ENCODE results near the gene SP3. TPM values are rescaled to one million over a fixed set of nuclear protein-coding genes. Genes with fewer than 3 reads are reported as not detected.

The SP3 gene
- polyA plus RNA-seq, 1 experiment: 71.8 TPM

DNA sequence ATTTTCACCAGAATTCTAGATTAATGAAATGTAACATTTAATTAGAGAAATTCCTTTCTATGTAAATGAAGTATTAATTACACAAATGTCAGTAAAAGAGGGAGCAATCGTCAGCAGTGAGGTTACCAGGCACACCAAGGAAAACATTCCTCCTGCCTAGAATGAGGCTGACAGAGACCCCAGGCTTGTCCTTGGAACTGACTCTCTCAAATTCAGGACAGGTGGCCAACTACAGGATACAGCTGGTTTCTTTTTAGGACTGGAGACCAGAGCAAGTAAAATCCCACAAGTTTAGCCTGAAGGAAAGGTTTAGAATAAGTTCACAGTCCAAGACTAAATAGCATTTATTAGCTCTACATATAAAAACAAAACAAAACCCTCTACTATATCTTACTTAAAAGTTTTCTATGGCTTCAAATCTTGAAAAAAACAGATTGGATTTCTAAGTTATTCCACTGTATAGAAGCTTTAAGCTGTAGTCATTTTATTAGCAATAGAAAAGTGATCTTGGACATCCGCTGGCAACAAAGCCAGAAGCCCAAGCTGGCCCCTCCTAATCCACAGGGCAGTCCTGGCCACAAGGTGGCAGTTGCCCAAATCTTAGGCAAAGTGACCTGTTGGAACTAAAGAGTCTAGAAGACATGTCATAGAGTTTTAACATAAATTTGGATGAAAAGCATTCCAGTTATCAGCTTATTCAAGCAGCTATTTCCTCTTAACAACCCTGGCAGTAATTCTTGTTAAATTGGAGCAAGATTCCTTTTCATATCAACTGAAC, 81.0 kb downstream of the SP3 start:
- no peak overlapping the region for H3K4me3 ChIP-seq (ENCODE audit: low read depth, low read length)
- peaks cover 12% of the 10 kb centered on the region for H3K27me3 ChIP-seq (ENCODE audit: control insufficient read depth, insufficient read depth, low read length)
- POLR2A ChIA-PET: no interaction called here
- CTCF ChIA-PET: interaction anchor here (0.7 to 2.0 kb wide), 8 partner anchors 9 to 457 kb away, joined by 3 to 14 read pairs (median 4); no protein-coding TSS in a partner anchor
- no peak overlapping the region for H3K27ac ChIP-seq (ENCODE audit: low read depth, low read length)
- TF ChIP-seq, protein P1, sequence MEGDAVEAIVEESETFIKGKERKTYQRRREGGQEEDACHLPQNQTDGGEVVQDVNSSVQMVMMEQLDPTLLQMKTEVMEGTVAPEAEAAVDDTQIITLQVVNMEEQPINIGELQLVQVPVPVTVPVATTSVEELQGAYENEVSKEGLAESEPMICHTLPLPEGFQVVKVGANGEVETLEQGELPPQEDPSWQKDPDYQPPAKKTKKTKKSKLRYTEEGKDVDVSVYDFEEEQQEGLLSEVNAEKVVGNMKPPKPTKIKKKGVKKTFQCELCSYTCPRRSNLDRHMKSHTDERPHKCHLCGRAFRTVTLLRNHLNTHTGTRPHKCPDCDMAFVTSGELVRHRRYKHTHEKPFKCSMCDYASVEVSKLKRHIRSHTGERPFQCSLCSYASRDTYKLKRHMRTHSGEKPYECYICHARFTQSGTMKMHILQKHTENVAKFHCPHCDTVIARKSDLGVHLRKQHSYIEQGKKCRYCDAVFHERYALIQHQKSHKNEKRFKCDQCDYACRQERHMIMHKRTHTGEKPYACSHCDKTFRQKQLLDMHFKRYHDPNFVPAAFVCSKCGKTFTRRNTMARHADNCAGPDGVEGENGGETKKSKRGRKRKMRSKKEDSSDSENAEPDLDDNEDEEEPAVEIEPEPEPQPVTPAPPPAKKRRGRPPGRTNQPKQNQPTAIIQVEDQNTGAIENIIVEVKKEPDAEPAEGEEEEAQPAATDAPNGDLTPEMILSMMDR (IDR thresholded peaks at IDR 0.05; ENCODE audit: low read depth, low read length): peak; percentile 60
- DNase-seq (ENCODE audit: low read depth, low spot score): no peak
- peaks cover under 1% of the 10 kb centered on the region for H3K9me3 ChIP-seq (ENCODE audit: control insufficient read depth, insufficient read depth, low read length)

DNA sequence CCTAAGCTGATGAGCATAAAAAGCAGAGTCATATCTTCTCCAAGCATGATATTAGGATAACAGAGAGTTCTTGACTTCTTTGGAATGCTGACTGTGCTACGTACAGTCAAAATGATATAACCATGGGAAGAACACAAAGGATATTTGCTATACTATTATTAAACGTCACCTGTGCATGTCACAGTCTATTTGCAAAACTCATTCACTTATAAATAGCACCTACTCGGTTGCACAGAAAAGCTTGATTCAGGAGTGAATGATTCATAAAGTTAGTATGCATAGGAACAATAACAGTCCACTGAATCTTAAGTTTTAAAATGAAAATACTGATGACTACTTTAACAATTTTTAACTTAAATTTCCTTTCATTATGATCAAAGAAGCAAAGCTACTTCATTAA, 83.3 kb downstream of the SP3 start:
- Histone ChIP-seq H3K4me3 (ENCODE audit: low read depth, low read length) (no peak overlapping the region), H3K9me3 (ENCODE audit: control insufficient read depth, insufficient read depth, low read length) (no peaks in the 10 kb centered on the region), H3K27me3 (ENCODE audit: control insufficient read depth, insufficient read depth, low read length) (peaks cover 9% of the 10 kb centered on the region), H3K27ac (ENCODE audit: low read depth, low read length) (no peak overlapping the region)
- TF ChIP-seq, protein P1 (IDR thresholded peaks at IDR 0.05; ENCODE audit: low read depth, low read length): no peak
- CTCF ChIA-PET: interaction anchor here (0.6 kb wide), 1 partner anchor 459 kb away, joined by 3 read pairs; no protein-coding TSS in a partner anchor
- no peak for DNase-seq (ENCODE audit: low read depth, low spot score)
- POLR2A ChIA-PET: no interaction called here

DNA sequence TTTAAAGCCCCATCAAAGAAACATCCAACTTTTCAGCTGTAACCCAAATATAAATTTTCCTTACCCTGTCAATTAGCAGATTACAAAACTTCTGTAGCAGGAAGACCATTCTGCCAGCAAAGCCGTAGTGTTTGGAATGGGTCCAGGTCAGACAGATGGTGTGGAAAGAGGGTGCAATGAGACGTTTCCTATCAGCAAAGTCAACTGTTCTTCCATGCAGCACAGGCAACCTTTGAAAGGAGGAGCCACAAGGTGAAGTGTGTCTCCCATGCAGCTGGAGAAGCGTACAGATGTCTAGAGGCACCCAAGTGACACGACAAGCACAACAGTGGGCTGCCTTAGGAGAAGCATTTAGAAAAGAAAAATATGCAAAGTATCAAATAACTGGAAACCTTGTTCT, 83.7 kb downstream of the SP3 start:
- H3K4me3 ChIP-seq (ENCODE audit: low read depth, low read length): no peak overlapping the region
- no peak for DNase-seq (ENCODE audit: low read depth, low spot score)
- ChIA-PET POLR2A (no interaction called here), CTCF (interaction anchor here (0.6 kb wide), 2 partner anchors 190 to 460 kb away, joined by 3 read pairs; no protein-coding TSS in a partner anchor)
- H3K27me3 ChIP-seq (ENCODE audit: control insufficient read depth, insufficient read depth, low read length): peaks cover 9% of the 10 kb centered on the region
- no peak overlapping the region for H3K27ac ChIP-seq (ENCODE audit: low read depth, low read length)
- no peaks in the 10 kb centered on the region for H3K9me3 ChIP-seq (ENCODE audit: control insufficient read depth, insufficient read depth, low read length)
- TF ChIP-seq, protein P1 (IDR thresholded peaks at IDR 0.05; ENCODE audit: low read depth, low read length): no peak

DNA sequence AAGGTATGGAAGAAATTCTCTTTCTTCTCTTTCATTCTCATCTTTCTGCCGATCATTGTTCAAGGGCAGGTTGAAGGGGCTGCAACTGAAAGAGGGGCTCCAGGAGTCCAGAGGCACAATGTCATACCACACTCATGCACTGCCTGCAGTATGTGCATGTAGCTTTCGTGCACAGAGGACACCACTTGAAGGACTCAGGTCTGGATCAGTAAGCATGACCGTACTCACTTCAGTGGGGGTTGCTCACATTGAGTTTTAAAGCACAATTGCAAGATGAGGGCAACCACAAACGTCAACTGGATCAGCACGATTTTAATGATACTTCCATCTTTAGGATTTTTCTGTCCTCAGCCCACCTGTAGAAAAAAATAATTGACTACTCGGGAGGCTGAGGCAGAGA, 84.6 kb downstream of the SP3 start:
- DNase-seq (ENCODE audit: low read depth, low spot score): no peak
- ChIA-PET CTCF (no interaction called here), POLR2A (no interaction called here)
- TF ChIP-seq, protein P1 (IDR thresholded peaks at IDR 0.05; ENCODE audit: low read depth, low read length): no peak
- Histone ChIP-seq H3K27me3 (ENCODE audit: control insufficient read depth, insufficient read depth, low read length) (peaks cover 9% of the 10 kb centered on the region), H3K4me3 (ENCODE audit: low read depth, low read length) (no peak overlapping the region), H3K27ac (ENCODE audit: low read depth, low read length) (no peak overlapping the region), H3K9me3 (ENCODE audit: control insufficient read depth, insufficient read depth, low read length) (no peaks in the 10 kb centered on the region)

DNA sequence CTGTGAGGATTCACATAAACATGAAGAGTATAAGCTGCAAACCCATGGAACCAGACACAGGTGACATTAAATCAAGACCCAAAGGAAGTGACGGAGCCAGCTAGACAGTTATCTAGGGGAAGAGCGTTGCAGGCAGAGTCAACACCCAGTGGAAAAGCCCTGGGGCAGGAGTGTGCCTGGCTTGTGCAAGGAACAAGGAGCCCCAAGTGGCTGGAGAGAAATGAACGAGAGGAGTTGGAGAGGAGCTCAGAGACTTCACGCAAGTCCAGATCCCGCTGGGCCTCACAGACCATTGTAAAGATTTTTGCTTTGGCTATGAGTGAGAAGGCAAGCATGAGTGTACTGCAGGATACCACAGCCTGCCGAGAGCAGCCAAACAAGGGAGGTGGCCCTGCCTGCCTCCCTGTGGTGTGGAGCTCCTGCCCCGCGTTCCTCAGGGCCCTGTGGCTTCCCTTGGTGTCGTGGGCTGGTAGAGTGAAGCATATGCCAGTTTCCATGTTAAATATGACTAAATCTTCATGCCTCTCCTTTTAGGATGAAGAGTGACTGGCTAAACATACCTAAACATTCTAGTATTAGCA, 88.2 kb downstream of the SP3 start:
- ChIA-PET CTCF (no interaction called here), POLR2A (no interaction called here)
- Histone ChIP-seq H3K4me3 (ENCODE audit: low read depth, low read length) (no peak overlapping the region), H3K27me3 (ENCODE audit: control insufficient read depth, insufficient read depth, low read length) (peaks cover 11% of the 10 kb centered on the region), H3K27ac (ENCODE audit: low read depth, low read length) (no peak overlapping the region), H3K9me3 (ENCODE audit: control insufficient read depth, insufficient read depth, low read length) (no peaks in the 10 kb centered on the region)
- TF ChIP-seq, protein P1 (IDR thresholded peaks at IDR 0.05; ENCODE audit: low read depth, low read length): no peak
- no peak for DNase-seq (ENCODE audit: low read depth, low spot score)
